Smooth muscle cell (in vitro differentiated cells): ENCODE data around the gene LRMDA. TPM values are rescaled to one million over a fixed set of nuclear protein-coding genes. Genes with fewer than 3 reads are reported as not detected.
"Not testable (repeated sequence)": the region's sequence is repeated elsewhere in the genome, so short reads cannot be mapped to it uniquely, and the experiment has no call there.

Experiments used
- DNase-seq: peaks from one replicate; lab custom pipeline; 2025; ENCODE audit not compliant: unreplicated experiment; lab: John Stamatoyannopoulos, UW
- H2AFZ ChIP-seq: fragments of 200-600 bp; sonication (generic); 2 replicates; pipeline ENCODE4 v1.6.0; 2016; ENCODE audit warnings: antibody characterized with exemption, low read depth, mild to moderate bottlenecking
- H3F3A ChIP-seq: fragments of 200-600 bp; sonication (generic); 2 replicates; pipeline ENCODE4 v1.6.0; 2017; ENCODE audit warnings: antibody characterized with exemption, low read depth
- H3K27ac ChIP-seq: fragments of 200-600 bp; sonication (generic); 2 replicates; pipeline ENCODE4 v1.5.1; 2016; ENCODE audit warnings: low read depth, mild to moderate bottlenecking
- H3K27me3 ChIP-seq: fragments of 200-600 bp; sonication (generic); 2 replicates; pipeline ENCODE4 v1.6.1; 2016; ENCODE audit warnings: low read depth, mild to moderate bottlenecking
- H3K36me3 ChIP-seq: fragments of 200-600 bp; sonication (generic); 2 replicates; pipeline ENCODE4 v1.5.1; 2016; ENCODE audit warnings: low read depth
- H3K4me1 ChIP-seq: fragments of 200-600 bp; sonication (generic); 2 replicates; pipeline ENCODE4 v1.5.1; 2016; ENCODE audit warnings: low read depth
- H3K4me2 ChIP-seq: fragments of 200-600 bp; sonication (generic); 2 replicates; pipeline ENCODE4 v1.6.0; 2016; ENCODE audit warnings: mild to moderate bottlenecking
- H3K4me3 ChIP-seq: fragments of 200-600 bp; sonication (generic); 2 replicates; pipeline ENCODE4 v1.5.1; 2016; ENCODE audit warnings: mild to moderate bottlenecking
- H3K79me2 ChIP-seq: fragments of 200-600 bp; sonication (generic); 2 replicates; pipeline ENCODE4 v1.6.0; 2016; ENCODE audit warnings: low read depth, mild to moderate bottlenecking
- H3K9ac ChIP-seq: fragments of 200-600 bp; sonication (generic); 2 replicates; pipeline ENCODE4 v1.6.0; 2016; ENCODE audit warnings: low read depth
- H3K9me3 ChIP-seq: fragments of 200-600 bp; sonication (generic); replicated peaks from 2 replicates; pipeline ENCODE4 v1.5.1; 2016; ENCODE audit warnings: low read depth
- H4K20me1 ChIP-seq: fragments of 200-600 bp; sonication (generic); 2 replicates; pipeline ENCODE4 v1.6.0; 2016; ENCODE audit warnings: low read depth
- WGBS: methylation state at CpG from one replicate; pipeline ENCODE4 v1.1.7; 2016; ENCODE audit warnings: low lambda C conversion rate; 5-methylcytosine and 5-hydroxymethylcytosine counted together
- polyA plus RNA-seq: library from polyadenylated mRNA; unstranded; fragments of >200 nt; fragmentation: Nextera tagmentation; extraction: Ambion mirVana; gene quantifications from 2 replicates; pipeline ENCODE4 v1.2.1, GENCODE V29; 2016
- total RNA-seq: library from RNA; depleted of rRNA; stranded (reverse); fragments of >200 nt; gene quantifications from 2 replicates; pipeline ENCODE4 v1.2.3, GENCODE V29; 2014
- TF ChIP-seq, protein P1 (sequence below): fragments of 200-600 bp; sonication (generic); IDR thresholded peaks from 2 replicates; pipeline ENCODE4 v1.5.1; 2017; ENCODE audit warnings: borderline replicate concordance, mild to moderate bottlenecking, antibody characterized with exemption; ENCODE audit not compliant: insufficient read depth, poor library complexity, severe bottlenecking

The LRMDA gene
- total and polyA plus RNA-seq, 2 experiments from 2014 or later: 1.5 to 1.6 TPM

DNA sequence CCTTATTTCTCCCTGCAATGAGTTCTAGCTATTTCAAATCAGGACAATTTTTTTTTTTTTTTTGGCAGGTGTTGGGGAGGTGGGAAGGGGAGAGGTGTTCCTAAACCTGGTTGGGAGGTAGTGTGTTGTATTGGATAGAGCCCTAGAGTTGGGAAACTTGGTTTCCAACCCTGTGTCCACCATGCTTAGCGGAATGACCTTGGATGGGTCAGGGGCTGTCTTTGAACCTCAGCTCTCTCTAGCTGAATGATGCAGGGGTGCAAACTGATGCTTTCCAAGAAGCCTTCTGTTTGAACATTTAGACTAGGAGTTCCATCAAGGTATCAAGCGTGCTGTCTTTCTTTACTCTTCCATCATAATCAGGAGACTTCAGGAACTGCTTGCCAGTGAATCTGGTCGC is 332.2 kb downstream of the LRMDA start:
- peak overlapping the region; percentile 46 for H3K27ac ChIP-seq
- DNase-seq: no peak
- H3K4me3 ChIP-seq: no peak overlapping the region
- no peaks in the 10 kb centered on the region for H3K9me3 ChIP-seq
- H3F3A ChIP-seq: peaks cover 11% of the 10 kb centered on the region
- no peaks in the 10 kb centered on the region for H4K20me1 ChIP-seq
- H3K27me3 ChIP-seq: peaks cover 5% of the 10 kb centered on the region
- no peak overlapping the region for H2AFZ ChIP-seq
- peaks cover 19% of the 10 kb centered on the region for H3K4me1 ChIP-seq
- H3K4me2 ChIP-seq: peak overlapping the region; percentile 71
- H3K79me2 ChIP-seq: no peaks in the 10 kb centered on the region
- TF ChIP-seq, protein P1, sequence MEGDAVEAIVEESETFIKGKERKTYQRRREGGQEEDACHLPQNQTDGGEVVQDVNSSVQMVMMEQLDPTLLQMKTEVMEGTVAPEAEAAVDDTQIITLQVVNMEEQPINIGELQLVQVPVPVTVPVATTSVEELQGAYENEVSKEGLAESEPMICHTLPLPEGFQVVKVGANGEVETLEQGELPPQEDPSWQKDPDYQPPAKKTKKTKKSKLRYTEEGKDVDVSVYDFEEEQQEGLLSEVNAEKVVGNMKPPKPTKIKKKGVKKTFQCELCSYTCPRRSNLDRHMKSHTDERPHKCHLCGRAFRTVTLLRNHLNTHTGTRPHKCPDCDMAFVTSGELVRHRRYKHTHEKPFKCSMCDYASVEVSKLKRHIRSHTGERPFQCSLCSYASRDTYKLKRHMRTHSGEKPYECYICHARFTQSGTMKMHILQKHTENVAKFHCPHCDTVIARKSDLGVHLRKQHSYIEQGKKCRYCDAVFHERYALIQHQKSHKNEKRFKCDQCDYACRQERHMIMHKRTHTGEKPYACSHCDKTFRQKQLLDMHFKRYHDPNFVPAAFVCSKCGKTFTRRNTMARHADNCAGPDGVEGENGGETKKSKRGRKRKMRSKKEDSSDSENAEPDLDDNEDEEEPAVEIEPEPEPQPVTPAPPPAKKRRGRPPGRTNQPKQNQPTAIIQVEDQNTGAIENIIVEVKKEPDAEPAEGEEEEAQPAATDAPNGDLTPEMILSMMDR: no peak
- H3K36me3 ChIP-seq: no peaks in the 10 kb centered on the region
- H3K9ac ChIP-seq: no peak overlapping the region
- WGBS: 90% methylated on average over 3 of the region's 3 CpGs

DNA sequence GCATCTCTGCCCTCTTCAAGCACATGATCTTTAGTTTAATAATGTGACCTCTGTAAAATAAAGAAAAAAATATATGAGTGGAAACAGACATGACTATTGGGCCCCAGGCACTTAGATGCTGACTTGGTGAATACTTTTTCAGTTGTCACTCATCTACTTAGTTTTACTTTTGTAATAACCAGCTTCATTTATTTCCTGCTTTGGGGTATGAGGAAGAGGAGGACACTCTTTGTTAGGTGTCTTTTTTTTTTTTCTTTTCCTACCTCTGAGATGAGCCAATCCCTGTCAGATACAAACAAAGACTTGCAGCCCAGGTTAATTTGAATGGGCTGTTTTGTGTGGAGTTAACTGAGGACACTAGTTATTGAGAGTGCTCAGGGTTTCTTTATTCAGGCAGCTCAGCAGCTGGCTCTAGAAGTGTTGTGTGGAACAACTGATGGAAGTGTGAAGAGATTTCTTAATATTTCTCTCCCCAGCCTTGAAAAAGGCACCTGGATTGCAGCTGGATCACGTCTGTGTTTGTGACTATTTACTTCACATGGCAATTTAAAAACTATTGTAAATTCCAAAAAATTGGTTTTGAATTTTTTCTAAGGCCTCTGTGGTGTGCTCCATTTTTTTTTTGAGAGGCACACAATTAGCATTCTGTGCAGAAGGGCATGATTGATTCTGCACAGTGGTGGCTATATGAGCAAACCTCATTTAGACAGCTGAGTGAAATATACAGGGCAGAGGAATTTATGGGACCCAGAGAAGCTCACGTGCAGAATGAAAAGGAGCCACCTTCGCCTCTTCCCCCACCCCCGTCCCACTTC is 333.8 kb downstream of the LRMDA start:
- H4K20me1 ChIP-seq: no peaks in the 10 kb centered on the region
- H3K4me2 ChIP-seq: peak overlapping the region; percentile 71
- no peak overlapping the region for H3K4me3 ChIP-seq
- H3K79me2 ChIP-seq: no peaks in the 10 kb centered on the region
- TF ChIP-seq, protein P1: no peak
- 86% methylated on average over 4 of the region's 4 CpGs for WGBS
- no peak overlapping the region for H3K9ac ChIP-seq
- no peaks in the 10 kb centered on the region for H3K36me3 ChIP-seq
- H3K27me3 ChIP-seq: no peaks in the 10 kb centered on the region
- no peaks in the 10 kb centered on the region for H3K9me3 ChIP-seq
- H3K4me1 ChIP-seq: peaks cover 19% of the 10 kb centered on the region
- H3F3A ChIP-seq: peaks cover 11% of the 10 kb centered on the region
- no peak overlapping the region for H3K27ac ChIP-seq
- no peak for DNase-seq
- no peak overlapping the region for H2AFZ ChIP-seq

DNA sequence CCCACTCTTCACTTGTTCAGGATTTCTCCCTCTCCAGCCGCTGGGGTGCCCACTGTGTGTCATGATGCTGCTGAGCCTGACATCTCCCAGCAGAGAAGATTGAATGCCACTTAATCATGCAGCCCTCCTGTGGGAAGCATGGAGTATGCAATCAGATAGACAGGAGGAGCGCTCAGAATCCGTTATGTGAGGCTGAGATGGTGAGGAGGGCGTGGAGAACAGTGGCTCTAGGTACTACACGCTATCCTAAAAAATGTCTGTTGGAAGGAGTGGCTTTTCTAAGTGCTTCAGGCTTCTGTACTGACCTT is 334.3 kb downstream of the LRMDA start:
- 87% methylated on average over 5 of the region's 5 CpGs for WGBS
- TF ChIP-seq, protein P1: no peak

DNA sequence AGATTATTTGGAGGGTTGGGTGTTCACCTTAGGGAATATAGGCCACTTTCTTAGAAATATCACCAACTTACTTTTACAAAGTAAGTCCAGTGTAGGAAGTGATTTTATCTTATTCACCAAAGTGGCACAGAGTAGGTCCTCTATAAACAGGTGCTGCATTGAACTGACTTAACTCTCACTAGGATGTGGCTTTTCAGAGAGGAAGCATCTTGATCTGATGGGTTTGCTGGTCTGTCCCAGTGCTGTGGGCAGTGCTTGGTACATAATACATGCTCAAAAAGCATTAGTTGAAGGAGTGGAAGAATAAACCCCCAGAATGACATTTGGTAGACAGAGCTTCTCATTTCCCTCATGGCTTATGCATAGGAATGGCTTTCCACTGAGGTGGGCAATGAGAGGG is 334.7 kb downstream of the LRMDA start:
- peaks cover 19% of the 10 kb centered on the region for H3K4me1 ChIP-seq
- no peak overlapping the region for H2AFZ ChIP-seq
- no peaks in the 10 kb centered on the region for H3K36me3 ChIP-seq
- no peak overlapping the region for H3K9ac ChIP-seq
- TF ChIP-seq, protein P1: no peak
- H3F3A ChIP-seq: peaks cover 11% of the 10 kb centered on the region
- no peak overlapping the region for H3K27ac ChIP-seq
- H3K27me3 ChIP-seq: no peaks in the 10 kb centered on the region
- no peak overlapping the region for H3K4me3 ChIP-seq
- DNase-seq: no peak
- no peaks in the 10 kb centered on the region for H3K79me2 ChIP-seq
- no peak overlapping the region for H3K4me2 ChIP-seq
- no peaks in the 10 kb centered on the region for H4K20me1 ChIP-seq
- no peaks in the 10 kb centered on the region for H3K9me3 ChIP-seq

More for the DNA sequence above, 334.3 kb downstream of the LRMDA start:
- H3K4me1 ChIP-seq: peaks cover 19% of the 10 kb centered on the region
- H3K4me2 ChIP-seq: no peak overlapping the region
- H3K27me3 ChIP-seq: no peaks in the 10 kb centered on the region
- H3K27ac ChIP-seq: no peak overlapping the region
- H4K20me1 ChIP-seq: no peaks in the 10 kb centered on the region
- no peak overlapping the region for H2AFZ ChIP-seq
- H3K79me2 ChIP-seq: no peaks in the 10 kb centered on the region
- H3F3A ChIP-seq: peaks cover 11% of the 10 kb centered on the region
- no peaks in the 10 kb centered on the region for H3K36me3 ChIP-seq
- H3K4me3 ChIP-seq: no peak overlapping the region
- no peak for DNase-seq
- no peak overlapping the region for H3K9ac ChIP-seq
- H3K9me3 ChIP-seq: no peaks in the 10 kb centered on the region

- not testable (repeated sequence) for H2AFZ ChIP-seq, H3K4me2 ChIP-seq, H3K27ac ChIP-seq, DNase-seq, H3K4me3 ChIP-seq, H4K20me1 ChIP-seq, H3K9ac ChIP-seq, H3K79me2 ChIP-seq, H3K9me3 ChIP-seq, H3K27me3 ChIP-seq, H3K36me3 ChIP-seq
- peaks cover 11% of the 10 kb centered on the region for H3F3A ChIP-seq
- 94% methylated on average over 4 of the region's 4 CpGs for WGBS
- peaks cover 19% of the 10 kb centered on the region for H3K4me1 ChIP-seq
Measured at GRCh38 chr10:75766752-75767151, 335.3 kb downstream of the LRMDA start.
